K562 (cell line): ENCODE results near the gene EFNA2. TPM values are rescaled to one million over a fixed set of nuclear protein-coding genes. Genes with fewer than 3 reads are reported as not detected.

Source experiments
- CGGBP1 ChIP-seq: fragments of 250-450 bp; sonication (Bioruptor Pico); IDR thresholded peaks from 2 replicates; pipeline ENCODE4 v1.9.0; 2021; ENCODE audit warnings: mild to moderate bottlenecking
- CREB3L1 ChIP-seq: fragments of 450-650 bp; IDR thresholded peaks from 2 replicates; pipeline ENCODE4 v1.6.1; 2014; ENCODE audit warnings: low read depth, mild to moderate bottlenecking, moderate library complexity, borderline replicate concordance
- CREBBP ChIP-seq: IDR thresholded peaks from one replicate; pipeline ENCODE4 v1.6.1; 2012; ENCODE audit warnings: low read depth, mild to moderate bottlenecking, control low read depth, inconsistent platforms, low read length
- ETV1 ChIP-seq: fragments of 450-650 bp; conservative IDR thresholded peaks from 2 replicates; pipeline ENCODE4 v1.6.1; 2016; ENCODE audit warnings: missing genetic modification characterization, control low read depth, low read depth, missing compliant biosample characterization
- HDAC8 ChIP-seq: fragments of 450-650 bp; IDR thresholded peaks from 2 replicates; pipeline ENCODE4 v1.6.1; 2016; ENCODE audit warnings: mild to moderate bottlenecking, missing genetic modification characterization, moderate library complexity, missing compliant biosample characterization
- HSF4 ChIP-seq: fragments of 250-450 bp; sonication (Bioruptor Pico); IDR thresholded peaks from 2 replicates; pipeline ENCODE4 v2.1.2; 2022; ENCODE audit warnings: mild to moderate bottlenecking, moderate library complexity, borderline replicate concordance
- POLR2AphosphoS5 ChIP-seq: IDR thresholded peaks from 2 replicates; pipeline ENCODE4 v1.6.1; 2011; ENCODE audit warnings: mild to moderate bottlenecking, low read depth, low read length, moderate library complexity; ENCODE audit not compliant: control insufficient read depth, insufficient read depth
- RBM15 ChIP-seq: fragments of 200-400 bp; formaldehyde crosslinking; IDR thresholded peaks from 2 replicates; pipeline ENCODE4 v1.6.1; 2018; ENCODE audit warnings: mild to moderate bottlenecking, low read length, moderate library complexity; ENCODE audit not compliant: insufficient read depth
- RBM39 ChIP-seq: fragments of 200-400 bp; formaldehyde crosslinking; optimal IDR thresholded peaks from 2 replicates; pipeline ENCODE3; 2018; ENCODE audit warnings: low read depth, low read length
- TBP ChIP-seq: optimal IDR thresholded peaks from 2 replicates; pipeline ENCODE3; 2011; ENCODE audit warnings: low read depth, low read length, improper control_type of control experiment
- YY1 ChIP-seq, 3 experiments: IDR thresholded peaks; 2 replicates each; pipeline ENCODE4 v1.6.1; 2011; ENCODE audit warnings: low read length in 2 of 3, mild to moderate bottlenecking in 2 of 3, moderate library complexity in 2 of 3, borderline replicate concordance in 1 of 3, control low read depth in 1 of 3, low read depth in 1 of 3; ENCODE audit not compliant: insufficient read depth in 3 of 3, insufficient replicate concordance in 2 of 3, control insufficient read depth in 1 of 3, insufficient read length in 1 of 3; ENCODE audit errors: extremely low read depth in 1 of 3
- ZKSCAN1 ChIP-seq: fragments of 150-350 bp; IDR thresholded peaks from 2 replicates; pipeline ENCODE4 v1.6.1; 2016; ENCODE audit warnings: low read depth, low read length
- ZNF408 ChIP-seq: fragments of 250-450 bp; sonication (Bioruptor Pico); IDR thresholded peaks from 2 replicates; pipeline ENCODE4 v1.4.0; 2020; ENCODE audit warnings: low read depth, mild to moderate bottlenecking, moderate library complexity
- ZNF609 ChIP-seq: sonication (generic); formaldehyde crosslinking; IDR thresholded peaks from 2 replicates; pipeline ENCODE4 v1.8.1; 2023; ENCODE audit warnings: missing genetic modification reagents, mild to moderate bottlenecking, borderline replicate concordance
- ZSCAN29 ChIP-seq: fragments of 450-650 bp; IDR thresholded peaks from 2 replicates; pipeline ENCODE4 v1.6.1; 2017
- polyA plus RNA-seq, 8 experiments: library from polyadenylated mRNA; depleted of rRNA in 4 of 8; stranded (reverse) in 5 of 8; unstranded in 3 of 8; fragments of >200 nt; fragmentation: Nextera tagmentation in 2 of 8; fragmentation: Illumina TruSeq in 1 of 8; extraction: Ambion mirVana in 2 of 8; extraction: Trizol in 1 of 8; gene quantifications; 2 replicates each; pipeline versions ENCODE4 v1.2.1 to v1.2.3, GENCODE V29; 2011 to 2014; ENCODE audit warnings: inconsistent platforms in 1 of 8, missing spikeins in 1 of 8
- total RNA-seq, 7 experiments: library from RNA; depleted of rRNA in 6 of 7; stranded (reverse); fragments of >200 nt in 6 of 7; fragmentation: Illumina TruSeq in 2 of 7; extraction: Trizol in 2 of 7; gene quantifications; 2 replicates each; pipeline versions ENCODE4 v1.2.1 to v1.2.3, GENCODE V29; 2011 to 2021; ENCODE audit warnings: low replicate concordance in 1 of 7

The EFNA2 gene
- total and polyA plus RNA-seq, 9 of the 15 experiments (the other 6 are each of a cell fraction or from before 2014, with no cell fraction given): 0.11 to 0.44 (median 0.15) TPM; not detected in 6

- TF ChIP-seq ZKSCAN1 (0 out of 2 replicates have a peak, but pooled peaks have one; percentile 21), RBM15 (no peak), CREBBP (no peak), HDAC8 (tag) (no peak), RBM39 (no peak), ZNF408 (CRISPR knock-in tag) (no peak), ETV1 (tag) (0 out of 2 replicates have a peak, but pooled peaks have one; percentile 36), CGGBP1 (no peak), ZSCAN29 (no peak), YY1 (IDR thresholded peaks at IDR 0.05; ENCODE audit: borderline replicate concordance in 1 of 3, control insufficient read depth in 1 of 3, extremely low read depth in 1 of 3, insufficient read depth in 3 of 3, insufficient read length in 1 of 3, insufficient replicate concordance in 2 of 3, low read depth in 1 of 3, low read length in 2 of 3) (peak in 1 of 3 experiments; percentile 45), TBP (peak; percentile 33), ZNF609 (CRISPR knock-in tag) (peak; percentile 9; the same call in 1 of the 2 replicates), HSF4 (CRISPR knock-in tag) (no peak), POLR2AphosphoS5 (no peak; the same call in 1 of the 2 replicates), CREB3L1 (no peak)
Measured at GRCh38 chr19:1274081-1274851, 11.4 kb upstream of the EFNA2 start (continued).
